Adrenal gland (tissue), 12 donors: ENCODE measurements around the gene STX8. TPM values are rescaled to one million over a fixed set of nuclear protein-coding genes. Genes with fewer than 3 reads are reported as not detected.

ENCODE experiments used
- DNase-seq, 7 donors: peaks; one replicate each; pipeline ENCODE4 v3.0.0-alpha.2; 2019 to 2020
- H3K27ac ChIP-seq, 5 donors: fragments of 200-600 bp; sonication (generic) in 4 of 5; 1 replicate in 3 of 5; 2 replicates in 2 of 5; pipeline versions ENCODE4 v1.5.1 to v1.8.0; 2016 to 2020; ENCODE audit warnings: mild to moderate bottlenecking in 1 of 5
- H3K27me3 ChIP-seq: fragments of 200-600 bp; 2 replicates; pipeline ENCODE4 v1.8.0; 2021
- H3K36me3 ChIP-seq, 2 donors: fragments of 200-600 bp; replicated peaks in 1 of 2; 1 replicate in 1 of 2; 2 replicates in 1 of 2; pipeline versions ENCODE4 v1.5.1 to v1.8.0; 2018 to 2022
- H3K4me1 ChIP-seq, 2 donors: fragments of 200-600 bp; replicated peaks in 1 of 2; 1 replicate in 1 of 2; 2 replicates in 1 of 2; pipeline versions ENCODE4 v1.5.1 to v1.8.0; 2018 to 2021
- H3K4me3 ChIP-seq, 4 donors: fragments of 200-600 bp; sonication (generic) in 3 of 4; one replicate each; pipeline ENCODE4 v1.5.1; 2016 to 2018
- H3K9me3 ChIP-seq, 3 donors: fragments of 200-600 bp; sonication (generic) in 1 of 3; replicated peaks in 1 of 3; 1 replicate in 2 of 3; 2 replicates in 1 of 3; pipeline versions ENCODE4 v1.5.1 to v1.8.0; 2016 to 2021
- POLR2A ChIP-seq, 2 donors: fragments of 450-650 bp; IDR thresholded peaks; one replicate each; pipeline ENCODE4 v1.6.1; 2017; ENCODE audit warnings: antibody characterized with exemption in 2 of 2, mild to moderate bottlenecking in 2 of 2, moderate library complexity in 1 of 2
- WGBS, 4 donors: extraction: QIAGEN DNeasy Blood & Tissue Kit in 2 of 4; methylation state at CpG; one replicate each; pipeline versions ENCODE4 v1.1.5 to v1.1.7; 2013 to 2017; 5-methylcytosine and 5-hydroxymethylcytosine counted together
- intact Hi-C, 2 donors: fragments of 100-400 bp; cut with DNase I; formaldehyde crosslinking; loops; one replicate each; pipeline versions ENCODE4 v1.14.1 to v1.15.0; 2022 to 2023
- polyA plus RNA-seq, 3 donors: library from polyadenylated mRNA; stranded (reverse); fragments of 200-250 nt in 2 of 3; fragments of 350-450 nt in 1 of 3; fragmentation: Illumina TruSeq in 1 of 3; extraction: RNeasy Lipid Tissue Mini Kit (QIAGEN cat#74804) in 1 of 3; gene quantifications; one replicate each; pipeline ENCODE4 v1.2.3, GENCODE V29; 2013 to 2014
- total RNA-seq, 9 donors: library from RNA; depleted of rRNA in 4 of 9; stranded (reverse); fragments of >200 nt in 4 of 9; fragments of 120-200 nt in 1 of 9; fragmentation: NEBNext Ultra II Directional in 1 of 9; extraction: Animal tissue kit (Norgen Biotek cat#: 25700) in 1 of 9; gene quantifications; one replicate each; pipeline versions ENCODE4 v1.1.0 to v1.2.4, GENCODE V29; 2013 to 2023
- TF ChIP-seq, protein P1 (sequence below), 6 experiments: fragments of 450-650 bp in 4 of 6; fragments of 200-600 bp in 2 of 6; sonication (generic) in 1 of 6; IDR thresholded peaks; 1 replicate in 5 of 6; 2 replicates in 1 of 6; pipeline versions ENCODE4 v1.5.1 to v1.8.0; 2016 to 2021; ENCODE audit warnings: antibody characterized with exemption in 6 of 6, mild to moderate bottlenecking in 2 of 6, moderate library complexity in 1 of 6
- donor health status: healthy with polysubstance abuse.
- donor health status: Bipolar disorder and iron deficiency.
- donor health status: DM: yes; HTN: yes; CAD: no.
- donor health status: DM: no; HTN: no; CAD: no.
- donor health status: DM: no; HTN: no; CAD: no.
- donor health status: DM: yes; HTN: yes; CAD: no.

The STX8 gene
- total and polyA plus RNA-seq, 12 donors, result 21.9 to 94.1 (median 72.3) TPM

DNA sequence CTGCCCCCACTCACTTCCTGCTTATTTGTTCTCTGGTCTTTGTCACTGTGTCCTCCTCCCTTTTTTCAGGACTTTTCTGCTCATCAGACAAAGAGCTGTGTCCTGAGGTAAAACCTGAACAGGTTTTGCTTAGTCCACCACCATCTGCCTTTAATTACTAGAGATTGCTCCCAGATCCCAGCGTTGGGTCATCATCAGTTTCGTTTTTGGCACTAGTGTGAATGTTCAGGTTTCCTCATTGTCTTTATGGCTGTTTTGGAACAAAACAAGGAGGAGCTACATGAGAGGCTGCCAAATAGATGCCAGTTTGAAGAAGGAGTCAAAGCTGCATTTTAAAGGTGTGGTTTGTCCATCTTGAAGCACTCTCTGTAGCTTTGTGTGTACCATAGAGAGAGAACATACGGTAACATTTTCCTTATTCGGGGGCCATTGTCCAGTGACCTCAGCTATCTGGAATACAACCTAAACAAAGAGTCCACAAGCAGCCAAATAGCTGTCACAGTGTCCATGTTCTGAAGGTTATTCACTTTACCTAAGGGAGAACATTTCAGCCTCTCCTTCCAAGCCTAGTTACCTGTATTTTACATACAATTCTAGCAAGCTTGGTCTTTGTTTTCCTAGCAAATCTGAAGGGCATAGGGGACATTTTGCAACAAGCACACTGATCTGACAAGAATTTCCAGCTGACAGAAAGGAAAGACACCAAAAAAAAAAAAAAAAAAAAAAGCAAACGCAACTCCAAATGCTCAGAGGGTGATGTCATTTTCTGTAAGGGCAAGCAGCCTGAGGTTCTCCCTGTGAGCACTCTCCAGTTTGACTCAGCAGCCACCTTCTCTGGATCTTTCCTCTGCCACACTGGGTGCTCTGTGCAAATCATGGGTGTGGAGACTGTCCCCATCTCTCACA, 358.2 kb downstream of the STX8 start:
- intact Hi-C loops, result no loop called here
- H3K27me3 ChIP-seq, result no peaks in the 10 kb centered on the region
- 44 to 53% (median 48%) methylated on average over 5 of the region's 5 CpGs for WGBS, 4 donors
- peaks cover 0 to 8% (median 0%) of the 10 kb centered on the region in 3 donors for H3K9me3 ChIP-seq
- H3K4me3 ChIP-seq, result no peak overlapping the region
- H3K4me1 ChIP-seq, result no peaks in the 10 kb centered on the region
- H3K36me3 ChIP-seq, result no peaks in the 10 kb centered on the region
- DNase-seq, result peak in 3 of 7 donors; percentile 39 to 52 (median 46)
- H3K27ac ChIP-seq, result peak overlapping the region in 1 of 5 donors; percentile 62
- no peak for TF ChIP-seq POLR2A (IDR thresholded peaks at IDR 0.05)
- TF ChIP-seq, protein P1, sequence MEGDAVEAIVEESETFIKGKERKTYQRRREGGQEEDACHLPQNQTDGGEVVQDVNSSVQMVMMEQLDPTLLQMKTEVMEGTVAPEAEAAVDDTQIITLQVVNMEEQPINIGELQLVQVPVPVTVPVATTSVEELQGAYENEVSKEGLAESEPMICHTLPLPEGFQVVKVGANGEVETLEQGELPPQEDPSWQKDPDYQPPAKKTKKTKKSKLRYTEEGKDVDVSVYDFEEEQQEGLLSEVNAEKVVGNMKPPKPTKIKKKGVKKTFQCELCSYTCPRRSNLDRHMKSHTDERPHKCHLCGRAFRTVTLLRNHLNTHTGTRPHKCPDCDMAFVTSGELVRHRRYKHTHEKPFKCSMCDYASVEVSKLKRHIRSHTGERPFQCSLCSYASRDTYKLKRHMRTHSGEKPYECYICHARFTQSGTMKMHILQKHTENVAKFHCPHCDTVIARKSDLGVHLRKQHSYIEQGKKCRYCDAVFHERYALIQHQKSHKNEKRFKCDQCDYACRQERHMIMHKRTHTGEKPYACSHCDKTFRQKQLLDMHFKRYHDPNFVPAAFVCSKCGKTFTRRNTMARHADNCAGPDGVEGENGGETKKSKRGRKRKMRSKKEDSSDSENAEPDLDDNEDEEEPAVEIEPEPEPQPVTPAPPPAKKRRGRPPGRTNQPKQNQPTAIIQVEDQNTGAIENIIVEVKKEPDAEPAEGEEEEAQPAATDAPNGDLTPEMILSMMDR (IDR thresholded peaks at IDR 0.05), result no peak

DNA sequence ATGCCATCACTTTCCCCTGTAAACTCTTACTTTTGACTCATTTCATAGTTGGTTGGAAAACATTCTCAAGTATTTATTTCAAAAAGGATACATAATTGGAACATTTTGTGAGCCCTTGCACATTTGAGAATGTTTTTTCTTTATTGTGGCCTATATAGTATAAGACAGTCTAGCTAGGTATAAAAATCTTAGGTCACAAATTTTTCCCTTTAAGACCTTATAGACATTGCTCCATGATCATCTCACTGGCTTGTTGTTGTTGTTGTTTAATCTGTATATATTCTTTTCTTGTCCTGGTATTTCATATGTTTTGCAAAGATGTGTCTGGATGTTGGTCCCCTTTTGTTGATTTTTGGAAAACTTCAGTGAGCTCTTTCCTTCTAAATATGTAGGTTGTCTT, 360.2 kb downstream of the STX8 start:
- H3K27ac ChIP-seq, result no peak overlapping the region
- no peaks in the 10 kb centered on the region for H3K27me3 ChIP-seq
- no peaks in the 10 kb centered on the region for H3K4me1 ChIP-seq
- H3K9me3 ChIP-seq, result peaks cover 0 to 8% (median 0%) of the 10 kb centered on the region in 3 donors
- DNase-seq, result no peak
- H3K4me3 ChIP-seq, result no peak overlapping the region
- no peaks in the 10 kb centered on the region for H3K36me3 ChIP-seq
- TF ChIP-seq, protein P1 (IDR thresholded peaks at IDR 0.05), result no peak
- TF ChIP-seq POLR2A (IDR thresholded peaks at IDR 0.05), result no peak
- intact Hi-C loops, result no loop called here

DNA sequence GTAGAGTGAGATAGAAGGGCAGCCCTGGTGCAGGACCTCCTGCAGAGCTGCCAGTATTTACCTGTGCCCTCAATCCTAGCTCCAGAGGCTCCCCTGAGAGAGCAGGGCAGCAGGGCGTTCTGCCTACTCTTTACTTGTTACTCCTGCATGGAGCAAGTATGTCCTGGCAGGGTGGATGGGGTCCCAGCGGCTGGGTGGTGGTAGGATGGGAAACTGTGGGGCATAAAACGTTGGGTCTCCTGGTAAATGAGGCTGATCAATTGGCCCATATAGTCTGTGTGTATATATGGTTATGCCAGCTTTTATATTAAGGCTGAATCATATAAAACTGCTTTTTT, 362.3 kb downstream of the STX8 start:
- TF ChIP-seq, protein P1 (IDR thresholded peaks at IDR 0.05), result no peak
- DNase-seq, result no peak

DNA sequence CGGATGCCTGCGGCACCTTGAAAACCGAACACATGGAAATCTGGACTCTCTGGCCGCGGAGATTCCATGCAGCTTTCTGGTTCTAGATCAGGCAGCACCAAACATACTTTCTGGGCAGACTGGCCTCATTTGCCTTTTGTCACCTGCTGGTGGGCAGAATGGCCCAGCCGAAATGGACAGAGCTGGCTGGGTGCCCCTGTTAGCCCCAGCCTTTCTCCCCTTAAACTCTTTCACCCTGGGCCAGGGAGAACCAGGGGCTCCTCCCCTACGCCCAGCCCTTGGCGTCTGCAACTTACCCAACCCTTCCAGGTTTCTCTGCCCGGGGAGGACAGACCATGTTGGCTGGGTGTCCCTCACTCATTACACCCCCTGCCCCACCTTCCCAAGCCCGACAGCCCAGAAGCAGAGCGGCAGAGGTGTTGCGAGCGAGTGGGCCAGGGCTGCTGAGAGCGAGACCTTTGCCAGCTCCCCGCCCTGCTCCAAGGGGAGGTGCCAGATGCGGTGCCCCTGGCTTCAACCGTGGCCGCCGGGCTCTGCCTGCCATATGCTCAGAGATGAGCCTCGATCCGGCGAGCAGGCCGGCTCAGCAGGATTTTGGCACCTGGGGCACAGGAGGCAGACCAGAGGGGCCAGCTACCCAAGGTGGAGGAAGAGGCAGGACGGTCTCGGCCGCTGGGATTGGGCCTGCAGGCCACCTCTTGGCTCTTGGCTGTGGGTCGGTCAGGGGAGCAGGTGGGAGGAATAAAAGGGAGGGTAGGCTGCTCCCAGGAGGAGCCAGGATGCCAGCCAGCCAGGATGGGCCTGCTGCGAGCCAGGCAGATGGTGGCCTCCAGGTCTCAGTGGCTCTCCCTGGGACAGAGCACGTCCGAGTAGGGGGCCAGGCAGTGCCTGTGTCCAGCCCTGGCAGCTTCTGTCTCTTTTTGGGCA, 363.0 kb downstream of the STX8 start:
- 85 to 96% (median 91%) methylated on average over 12 to 30 of the region's 30 CpGs for WGBS, 4 donors
- no peaks in the 10 kb centered on the region for H3K27me3 ChIP-seq
- no peak for TF ChIP-seq POLR2A (IDR thresholded peaks at IDR 0.05)
- TF ChIP-seq, protein P1 (IDR thresholded peaks at IDR 0.05), result no peak
- no peak overlapping the region for H3K4me3 ChIP-seq
- intact Hi-C loops, result no loop called here
- peaks cover 0 to 8% (median 0%) of the 10 kb centered on the region in 3 donors for H3K9me3 ChIP-seq
- H3K4me1 ChIP-seq, result no peaks in the 10 kb centered on the region
- no peak overlapping the region for H3K27ac ChIP-seq
- no peaks in the 10 kb centered on the region for H3K36me3 ChIP-seq
- no peak for DNase-seq

More for the DNA sequence above, 362.3 kb downstream of the STX8 start:
- Histone ChIP-seq H3K27ac (no peak overlapping the region), H3K27me3 (no peaks in the 10 kb centered on the region), H3K36me3 (no peaks in the 10 kb centered on the region), H3K9me3 (peaks cover 0 to 8% (median 0%) of the 10 kb centered on the region in 3 donors), H3K4me1 (no peaks in the 10 kb centered on the region), H3K4me3 (no peak overlapping the region)
- 70 to 83% (median 73%) methylated on average over 3 of the region's 3 CpGs for WGBS, 4 donors
- intact Hi-C loops, result no loop called here
